ENCODE measurements around the gene KAZALD1.
"Not testable (repeated sequence)": the region's sequence is repeated elsewhere in the genome, so short reads cannot be mapped to it uniquely, and the experiment has no call there.

Gene KAZALD1

GRCh38 chr10:101030496-101031127, 31.2 kb upstream of the KAZALD1 start:
- DNase-seq (ENCODE audit: low read depth in 2 of 3, low spot score in 2 of 3), result no peak

- DNase-seq (ENCODE audit: low read depth in 2 of 3, low spot score in 2 of 3), result peak; percentile 89 to 96 (median 93)
Observed at GRCh38 chr10:101031128-101031795, 30.5 kb upstream of the KAZALD1 start, which contains the start of the genes PDZD7 and SFXN3. PDZD7 (minus strand) TSS chr10:101031129; CDS start chr10:101030219, 910 bp downstream. SFXN3 (plus strand) TSS chr10:101031234; CDS start chr10:101034695, 3,461 bp downstream.

DNA sequence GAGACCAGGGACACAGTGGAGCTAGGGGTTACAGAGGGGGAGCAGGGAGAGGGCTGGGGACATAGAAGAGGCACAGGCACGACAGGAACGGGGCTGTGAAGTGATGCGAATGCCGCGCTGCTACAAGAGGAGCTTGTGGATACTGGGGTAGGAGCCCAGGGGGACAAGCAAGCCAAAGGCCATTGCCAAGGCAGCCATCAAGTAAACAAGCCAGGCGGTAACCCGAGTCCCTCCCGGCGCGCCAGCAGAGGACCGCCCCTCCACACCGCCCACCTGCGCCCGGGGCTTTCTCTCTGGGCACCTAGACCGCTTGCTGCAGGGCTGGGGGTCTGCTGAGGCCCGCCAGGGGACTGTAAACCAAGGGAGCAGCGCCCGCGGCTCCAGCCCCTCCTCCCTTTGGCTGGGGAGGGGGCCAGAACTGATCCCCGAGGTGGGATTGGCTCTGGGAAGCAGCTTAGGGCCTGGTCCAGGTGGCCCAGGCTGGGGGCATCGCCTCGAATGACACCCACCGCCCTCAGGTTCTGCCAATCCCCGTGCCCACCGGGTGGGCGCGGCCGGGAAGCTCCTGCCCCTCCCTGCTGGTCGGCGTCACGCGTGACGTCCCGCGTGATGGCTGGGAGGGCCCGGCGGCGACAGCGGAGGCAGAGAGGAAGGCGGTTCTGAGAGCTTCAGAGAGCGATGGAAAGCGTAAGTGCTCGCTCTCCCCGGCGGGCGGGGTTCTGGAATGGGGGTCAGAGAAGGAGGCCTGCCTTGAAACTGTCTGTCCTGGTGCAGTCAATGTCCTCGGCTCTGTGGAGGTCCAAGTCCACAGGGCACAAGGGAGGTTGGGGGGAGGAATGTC, 29.8 kb upstream of the KAZALD1 start:
- DNase-seq (ENCODE audit: low read depth in 2 of 3, low spot score in 2 of 3), result peak; percentile 43 to 58 (median 48)

DNA sequence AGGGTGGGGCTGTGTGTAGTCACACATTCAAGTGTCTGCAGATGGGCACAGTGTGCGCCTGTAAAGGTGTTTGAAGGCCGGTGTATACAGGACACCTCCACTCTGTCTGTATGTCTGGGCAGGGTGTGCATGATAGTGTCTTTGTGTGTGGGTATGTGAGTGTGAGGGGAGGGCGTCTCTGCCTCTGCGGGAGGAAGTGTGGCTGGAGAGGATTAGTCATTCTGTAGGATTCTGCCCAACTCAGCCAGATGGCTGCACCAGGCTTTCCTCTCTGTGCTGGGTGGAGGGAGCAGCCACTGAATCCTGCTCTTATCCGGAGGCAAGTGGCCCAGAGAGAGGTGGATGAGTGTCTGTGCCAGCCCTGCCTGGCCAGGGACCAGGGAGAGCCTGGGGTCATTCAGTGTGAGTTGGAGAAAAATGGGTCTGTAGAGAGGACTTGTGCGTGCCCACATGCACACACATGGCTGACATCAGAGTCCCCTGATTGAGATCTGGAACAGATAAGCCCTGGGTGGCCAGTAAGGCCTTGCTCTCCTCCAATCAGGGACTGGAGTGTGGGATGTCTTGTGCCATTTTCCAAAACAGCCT, 29.1 kb upstream of the KAZALD1 start:
- peak in 2 of 3 experiments; percentile 32 to 40 for DNase-seq (ENCODE audit: low read depth in 2 of 3, low spot score in 2 of 3)

- DNase-seq (ENCODE audit: low read depth in 2 of 3, low spot score in 2 of 3), result no peak
Observed at GRCh38 chr10:101033276-101033675, 28.5 kb upstream of the KAZALD1 start.

GRCh38 chr10:101034404-101034803, 27.4 kb upstream of the KAZALD1 start:
- DNase-seq (ENCODE audit: low read depth in 2 of 3, low spot score in 2 of 3), result not testable (repeated sequence)

- DNase-seq (ENCODE audit: low read depth in 2 of 3, low spot score in 2 of 3), result no peak
Observed at GRCh38 chr10:101035314-101035713, 26.5 kb upstream of the KAZALD1 start.

DNA sequence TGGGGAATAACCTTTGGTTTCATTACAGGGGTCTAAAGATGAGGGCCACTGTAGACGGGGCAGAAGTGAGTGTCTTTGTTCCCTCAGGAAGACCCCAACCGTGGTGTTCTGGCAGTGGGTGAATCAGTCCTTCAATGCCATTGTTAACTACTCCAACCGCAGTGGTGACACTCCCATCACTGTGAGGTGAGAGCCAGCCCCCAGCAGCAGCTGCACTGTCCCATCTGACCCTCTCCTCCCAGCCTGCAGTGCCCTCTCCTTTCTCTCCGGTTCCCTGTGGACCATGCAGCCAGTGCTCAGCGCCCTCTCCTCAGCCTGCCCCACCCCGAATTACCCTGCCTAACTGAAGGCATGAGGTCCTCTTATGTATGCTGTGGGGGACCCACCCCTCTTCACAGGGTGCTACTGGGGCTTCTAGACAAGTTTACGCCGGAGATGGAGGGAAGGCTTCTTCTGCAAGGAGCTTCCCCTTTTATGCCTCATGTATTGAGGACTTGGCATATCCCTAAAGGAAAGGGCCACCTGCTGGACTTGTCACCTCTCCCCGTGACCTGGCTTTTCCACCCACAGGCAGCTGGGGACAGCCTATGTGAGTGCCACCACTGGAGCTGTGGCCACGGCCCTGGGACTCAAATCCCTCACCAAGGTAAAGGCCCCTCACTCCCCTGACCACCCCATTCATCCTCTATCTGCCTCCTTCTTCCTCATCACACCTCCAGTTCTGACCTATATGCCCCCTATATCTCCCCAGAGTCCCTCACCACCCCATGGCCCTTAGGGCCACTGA, 25.7 kb upstream of the KAZALD1 start:
- no peak for DNase-seq (ENCODE audit: low read depth in 2 of 3, low spot score in 2 of 3)

- DNase-seq (ENCODE audit: low read depth in 2 of 3, low spot score in 2 of 3), result no peak
Observed at GRCh38 chr10:101036726-101037125, 25.1 kb upstream of the KAZALD1 start.

DNA sequence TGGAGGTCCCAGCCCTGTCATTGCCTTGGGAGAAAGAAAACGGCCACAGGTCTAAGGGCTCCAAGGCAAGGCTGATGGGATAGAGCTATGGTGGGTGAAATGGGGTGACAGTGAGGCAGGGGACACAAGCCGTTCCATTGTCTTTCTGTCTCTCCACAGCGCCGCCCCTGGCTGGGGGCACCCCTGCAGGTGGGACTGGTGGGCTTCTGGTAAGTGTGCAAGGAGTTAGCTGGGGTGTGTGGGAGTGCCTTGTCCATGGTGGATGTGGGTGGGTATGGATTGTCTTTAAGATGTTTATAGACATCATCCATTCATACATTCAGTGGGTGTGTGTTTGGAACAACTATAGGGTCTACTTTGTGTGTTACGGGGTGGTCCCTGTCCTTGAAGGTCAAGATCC, 23.3 kb upstream of the KAZALD1 start:
- DNase-seq (ENCODE audit: low read depth in 2 of 3, low spot score in 2 of 3), result no peak

GRCh38 chr10:101040061-101040460, 21.7 kb upstream of the KAZALD1 start:
- DNase-seq (ENCODE audit: low read depth in 2 of 3, low spot score in 2 of 3), result no peak

DNA sequence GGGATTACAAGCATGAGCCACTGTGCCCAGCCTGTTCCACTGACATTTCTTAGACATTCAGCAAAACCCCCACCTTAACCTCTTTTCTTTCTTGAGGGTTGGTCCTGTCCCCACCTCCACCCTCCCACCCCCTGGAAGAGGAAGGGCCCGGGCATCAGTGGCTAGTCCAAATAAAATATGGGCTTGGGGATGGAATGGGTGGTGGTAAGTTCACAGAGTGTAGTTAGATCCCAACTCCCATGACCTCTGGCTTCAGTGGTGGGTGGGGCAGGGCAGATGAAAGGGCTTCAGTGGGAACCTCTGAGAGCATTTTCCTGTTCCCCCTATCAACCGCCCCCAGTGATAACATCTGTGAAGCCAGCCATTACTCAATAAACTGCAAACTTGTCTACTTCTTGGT, 20.9 kb upstream of the KAZALD1 start:
- no peak for DNase-seq (ENCODE audit: low read depth in 2 of 3, low spot score in 2 of 3)

- no peak for DNase-seq (ENCODE audit: low read depth in 2 of 3, low spot score in 2 of 3)
Observed at GRCh38 chr10:101041252-101041761, 20.5 kb upstream of the KAZALD1 start.

GRCh38 chr10:101042118-101042517, 19.7 kb upstream of the KAZALD1 start:
- DNase-seq (ENCODE audit: low read depth in 2 of 3, low spot score in 2 of 3), result no peak

GRCh38 chr10:101042667-101043362, 19.0 kb upstream of the KAZALD1 start:
- DNase-seq (ENCODE audit: low read depth in 2 of 3, low spot score in 2 of 3), result peak; percentile 73 to 77 (median 74)

- no peak for DNase-seq (ENCODE audit: low read depth in 2 of 3, low spot score in 2 of 3)
Observed at GRCh38 chr10:101043363-101043707, 18.5 kb upstream of the KAZALD1 start.

GRCh38 chr10:101044117-101044516, 17.7 kb upstream of the KAZALD1 start:
- DNase-seq (ENCODE audit: low read depth in 2 of 3, low spot score in 2 of 3), result no peak

DNA sequence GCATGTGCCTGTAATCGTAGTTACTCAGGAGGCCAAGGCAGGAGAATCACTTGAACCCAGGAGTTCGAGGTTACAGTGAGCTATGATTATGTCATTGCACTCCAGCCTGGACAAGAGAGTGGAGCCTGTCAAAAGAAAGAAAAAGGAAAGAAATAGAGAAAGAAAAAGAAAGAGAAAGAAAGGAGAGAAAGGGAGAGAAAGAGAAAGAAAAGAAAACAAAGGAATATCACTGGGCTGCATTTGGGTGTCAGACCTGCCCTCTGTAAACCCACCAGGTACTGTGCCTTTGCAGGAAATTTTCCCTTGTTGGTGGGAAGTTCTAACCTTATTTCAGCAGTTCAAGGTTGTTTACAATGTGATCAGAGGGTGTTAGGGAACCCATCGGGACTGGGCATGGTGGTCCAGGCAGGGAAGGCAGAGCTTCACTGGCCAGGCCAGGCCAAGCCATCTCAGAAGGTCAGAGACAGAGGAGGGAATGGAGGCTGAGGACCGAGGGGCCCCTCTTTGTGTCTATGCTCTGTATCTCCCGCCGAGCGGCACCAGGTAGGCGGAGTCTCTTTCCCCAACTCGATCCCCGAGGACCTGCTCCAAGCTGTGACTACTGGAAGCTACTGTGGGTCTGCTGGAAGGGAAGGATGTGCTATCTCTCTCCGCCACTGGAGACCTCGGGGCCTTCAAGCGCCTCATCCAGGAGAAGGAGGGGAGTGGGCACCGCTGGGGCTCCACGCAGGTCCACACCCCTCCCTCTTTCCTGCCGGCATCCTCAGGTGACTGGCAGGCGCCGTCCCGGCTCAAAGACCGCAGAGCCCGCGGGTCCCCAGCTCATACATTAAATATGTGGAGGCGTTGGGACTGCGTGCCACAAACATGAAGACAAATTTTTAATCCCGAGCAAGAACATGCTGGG, 15.2 kb upstream of the KAZALD1 start:
- no peak for DNase-seq (ENCODE audit: low read depth in 2 of 3, low spot score in 2 of 3)

GRCh38 chr10:101047268-101047667, 14.5 kb upstream of the KAZALD1 start:
- DNase-seq (ENCODE audit: low read depth in 2 of 3, low spot score in 2 of 3), result no peak

Measured in activated CD8-positive, alpha-beta memory T cell treated with anti-CD3 and anti-CD28 coated beads for 48 hours (primary cell).